ENCODE measurements around the gene FAM107B.

Gene FAM107B

GRCh38 chr10:14617852-14618251 lies 156.8 kb downstream of the FAM107B start:
- DNase-seq = no peak

- DNase-seq = no peak
Observed at GRCh38 chr10:14616955-14617730, 157.6 kb downstream of the FAM107B start.

- no peak for DNase-seq
Observed at GRCh38 chr10:14616465-14616864, 158.2 kb downstream of the FAM107B start.

GRCh38 chr10:14613588-14613920 lies 161.1 kb downstream of the FAM107B start:
- DNase-seq = no peak

- no peak for DNase-seq
Observed at GRCh38 chr10:14612873-14613587, 161.7 kb downstream of the FAM107B start.

GRCh38 chr10:14611968-14612693 lies 162.6 kb downstream of the FAM107B start:
- no peak for DNase-seq

- no peak for DNase-seq
Observed at GRCh38 chr10:14609178-14609577, 165.5 kb downstream of the FAM107B start.

GRCh38 chr10:14608381-14609001 lies 166.2 kb downstream of the FAM107B start:
- DNase-seq = peak; percentile 69

GRCh38 chr10:14606633-14607032 lies 168.1 kb downstream of the FAM107B start:
- DNase-seq = no peak

- no peak for DNase-seq
Observed at GRCh38 chr10:14605231-14605925, 169.3 kb downstream of the FAM107B start.

GRCh38 chr10:14604181-14605142 lies 170.2 kb downstream of the FAM107B start:
- peak; percentile 88 for DNase-seq

- DNase-seq = no peak
Observed at GRCh38 chr10:14603534-14604102, 171.1 kb downstream of the FAM107B start.

GRCh38 chr10:14602807-14603533 lies 171.7 kb downstream of the FAM107B start:
- DNase-seq = no peak

- no peak for DNase-seq
Observed at GRCh38 chr10:14601872-14602725, 172.6 kb downstream of the FAM107B start.

- no peak for DNase-seq
Observed at GRCh38 chr10:14601326-14601725, 173.4 kb downstream of the FAM107B start.

GRCh38 chr10:14600065-14600464 lies 174.6 kb downstream of the FAM107B start:
- DNase-seq = no peak

- DNase-seq = no peak
Observed at GRCh38 chr10:14598809-14599764, 175.6 kb downstream of the FAM107B start.

GRCh38 chr10:14595526-14596182 lies 179.0 kb downstream of the FAM107B start:
- no peak for DNase-seq

All from femur (tissue), 1 donor.